HG03378 (cell line): ENCODE data around the gene UBE2O.
"Not testable (repeated sequence)": the region's sequence is repeated elsewhere in the genome, so short reads cannot be mapped to it uniquely, and the experiment has no call there.

Source experiments
- ATAC-seq: cut with Tn5 transposase; IDR thresholded peaks from one replicate; pipeline ENCODE4 v1.9.1; 2021; ENCODE audit warnings: mild to moderate bottlenecking, moderate library complexity; ENCODE audit not compliant: unreplicated experiment

UBE2O gene

GRCh38 chr17:76356803-76357456 is 96.0 kb downstream of the UBE2O start:
- no peak for ATAC-seq

DNA sequence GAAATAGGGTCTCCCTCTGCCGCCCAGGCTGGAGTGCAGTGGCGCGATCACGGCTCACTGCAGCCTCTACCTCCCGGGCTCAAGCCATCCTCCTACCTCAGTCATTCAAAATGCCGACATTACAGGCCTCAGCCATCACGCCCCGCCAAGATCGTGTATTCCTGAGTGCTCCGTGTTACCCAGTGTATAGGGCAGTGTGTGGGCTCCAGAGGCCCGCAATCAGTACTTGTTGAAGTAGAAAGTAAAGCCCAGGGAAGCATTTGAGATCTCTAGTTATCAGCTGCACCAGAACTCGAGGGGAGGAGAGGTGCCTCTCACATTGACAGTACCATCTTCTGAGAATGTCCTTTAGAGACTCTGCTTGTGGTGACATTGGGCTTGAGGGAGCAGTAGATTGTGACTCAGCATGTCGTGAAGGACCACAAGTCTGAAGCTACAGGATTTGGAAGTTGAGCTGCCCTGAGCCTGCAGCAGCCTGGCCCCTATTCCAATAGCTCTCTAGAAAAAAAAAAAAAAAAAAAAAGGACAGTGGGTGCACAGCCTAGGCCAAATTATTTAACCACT is 98.1 kb downstream of the UBE2O start:
- ATAC-seq, result no peak

GRCh38 chr17:76354317-76354729 is 98.6 kb downstream of the UBE2O start:
- ATAC-seq, result no peak

GRCh38 chr17:76353599-76354316 is 99.2 kb downstream of the UBE2O start, which contains the start of gene PRPSAP1:
TSS of gene PRPSAP1 (minus strand) at chr17:76353916. CDS start at chr17:76353703, 213 bp downstream.
- peak; percentile 75 for ATAC-seq

DNA sequence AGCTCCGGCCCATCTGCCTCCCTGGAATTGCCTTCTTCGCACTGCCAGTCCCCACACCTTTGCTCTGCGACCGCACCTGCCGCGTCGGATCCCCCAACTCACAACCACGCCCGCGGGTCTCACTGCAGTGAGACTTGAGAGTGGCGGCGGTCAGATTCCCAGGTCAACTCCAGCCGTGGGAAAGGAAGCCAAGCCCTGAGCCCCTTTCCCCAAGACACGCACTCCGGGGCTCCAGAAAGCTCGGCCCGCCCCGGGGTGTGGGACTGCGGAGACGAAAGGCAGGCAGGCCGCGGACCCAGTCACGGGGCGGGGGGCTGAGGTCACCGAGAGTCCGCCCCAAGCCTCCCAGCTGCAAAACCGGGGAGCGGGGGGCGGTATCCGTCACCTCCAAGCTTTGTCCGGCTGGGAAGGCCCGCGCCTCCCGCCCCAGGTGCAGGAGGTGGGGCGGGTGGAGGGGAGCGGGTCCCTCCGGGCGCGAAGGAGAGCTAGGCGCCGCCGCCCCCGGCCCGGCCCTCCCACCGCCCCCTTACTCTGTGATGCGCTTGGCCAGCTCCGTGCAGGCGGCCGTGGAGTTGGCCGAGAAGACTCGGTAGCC is 99.9 kb downstream of the UBE2O start:
- ATAC-seq, result no peak

GRCh38 chr17:76351526-76352071 is 101.4 kb downstream of the UBE2O start:
- ATAC-seq, result no peak

DNA sequence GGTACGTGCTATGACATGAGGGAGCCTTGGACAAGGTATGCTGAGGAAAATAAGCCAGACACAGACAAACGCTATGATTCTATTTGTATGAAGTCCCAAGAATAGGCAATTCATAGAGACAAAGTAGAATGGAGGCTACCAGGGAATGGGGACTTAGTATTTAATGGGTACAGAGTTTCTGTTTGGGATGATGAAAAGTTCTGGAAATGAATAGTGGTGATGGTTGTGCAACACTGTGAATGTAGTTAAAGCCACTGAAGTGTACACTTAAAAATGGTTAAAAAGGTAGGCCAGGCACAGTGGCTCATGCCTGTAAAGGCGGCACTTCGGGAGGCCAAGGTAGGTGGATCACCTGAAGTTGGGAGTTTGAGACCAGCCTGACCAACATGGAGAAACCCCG is 102.5 kb downstream of the UBE2O start:
- ATAC-seq, result no peak

- ATAC-seq, result not testable (repeated sequence)
These were observed 106.0 kb downstream of the UBE2O start for GRCh38 chr17:76346936-76347335.

DNA sequence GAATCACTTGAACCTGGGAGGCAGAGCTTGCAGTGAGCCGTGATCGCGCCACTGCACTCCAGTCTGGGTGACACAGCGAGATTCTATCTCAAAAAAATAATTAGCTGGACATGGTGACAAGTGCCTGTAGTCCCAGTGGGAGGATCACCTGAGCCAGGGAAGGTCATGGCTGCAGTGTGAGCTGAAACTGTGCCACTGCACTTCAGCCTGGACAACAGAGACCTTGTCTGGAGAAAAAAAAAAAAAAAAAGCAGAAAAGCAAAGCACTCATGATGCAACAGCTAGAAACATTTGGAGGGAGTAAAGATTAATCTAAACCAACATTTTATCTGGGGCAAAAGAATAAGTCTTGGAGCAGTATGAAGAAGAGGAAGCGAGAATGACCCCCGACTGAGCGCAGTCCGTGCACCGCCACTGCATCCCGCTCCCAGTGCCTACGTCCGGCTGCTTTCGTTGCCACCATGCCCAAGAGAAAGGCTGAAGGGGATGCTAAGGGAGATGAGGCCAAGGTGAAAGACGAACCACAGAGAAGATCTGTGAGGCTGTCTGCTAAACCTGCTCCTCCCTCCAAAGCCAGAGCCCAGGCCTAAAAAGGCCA is 107.5 kb downstream of the UBE2O start:
- ATAC-seq, result no peak

GRCh38 chr17:76343106-76343505 is 109.8 kb downstream of the UBE2O start:
- ATAC-seq, result no peak

DNA sequence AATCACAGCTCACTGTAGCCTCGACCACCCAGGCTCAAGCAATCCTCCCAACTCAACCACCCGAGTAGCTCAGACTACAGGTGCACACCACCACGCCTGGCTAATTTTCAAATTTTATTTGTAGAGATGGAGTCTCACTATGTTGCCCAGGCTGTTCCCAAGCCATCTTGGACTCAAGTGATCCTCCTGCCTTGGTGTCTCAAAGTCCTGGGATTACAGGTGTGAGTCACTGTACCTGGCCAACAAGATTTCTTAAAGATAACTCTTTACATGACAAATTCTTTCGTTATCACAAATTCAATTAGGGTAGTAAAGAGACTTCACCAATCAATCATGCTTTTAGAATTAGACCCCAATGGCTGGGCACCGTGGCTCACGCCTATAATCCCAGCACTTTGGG is 111.7 kb downstream of the UBE2O start:
- no peak for ATAC-seq
